Stomach (tissue), 9 donors: ENCODE measurements around the gene TEDC2. TPM values are rescaled to one million over a fixed set of nuclear protein-coding genes. Genes with fewer than 3 reads are reported as not detected.
A peak's percentile ranks its signal among the peaks of the same experiment; 100 is the strongest.

Experiments
- DNase-seq, 2 donors: peaks; one replicate each; pipeline versions ENCODE4 v3.0.0 to v3.0.0-alpha.2; 2013 to 2019
- H3K27ac ChIP-seq, 5 donors: fragments of 200-600 bp in 4 of 5; sonication (generic) in 4 of 5; one replicate each; pipeline ENCODE4 v1.5.1; 2013 to 2019; ENCODE audit warnings: mild to moderate bottlenecking in 1 of 5, moderate library complexity in 1 of 5
- H3K27me3 ChIP-seq, 3 donors: fragments of 200-600 bp; sonication (generic); one replicate each; pipeline ENCODE4 v1.5.1; 2017 to 2019; ENCODE audit warnings: mixed run types in 1 of 3
- H3K36me3 ChIP-seq, 4 donors: fragments of 200-600 bp; sonication (generic); 1 replicate in 3 of 4; 2 replicates in 1 of 4; pipeline ENCODE4 v1.5.1; 2016 to 2019
- H3K4me1 ChIP-seq, 4 donors: fragments of 200-600 bp; sonication (generic); one replicate each; pipeline ENCODE4 v1.5.1; 2016 to 2019
- H3K4me3 ChIP-seq, 4 donors: fragments of 200-600 bp; sonication (generic) in 3 of 4; one replicate each; pipeline ENCODE4 v1.5.1; 2016 to 2019; ENCODE audit warnings: mild to moderate bottlenecking in 1 of 4
- H3K9me3 ChIP-seq, 4 donors: fragments of 200-600 bp; sonication (generic); one replicate each; pipeline ENCODE4 v1.5.1; 2016 to 2019
- CTCF ChIP-seq, 7 experiments: fragments of 450-650 bp in 4 of 7; fragments of 200-600 bp in 3 of 7; sonication (generic) in 3 of 7; IDR thresholded peaks; one replicate each; pipeline ENCODE4 v1.5.1; 2016 to 2019; ENCODE audit warnings: antibody characterized with exemption in 7 of 7, control low read depth in 2 of 7, mild to moderate bottlenecking in 1 of 7
- EP300 ChIP-seq: sonication (generic); formaldehyde crosslinking; IDR thresholded peaks from one replicate; pipeline ENCODE4 v1.6.1; 2017; ENCODE audit warnings: antibody characterized with exemption
- POLR2A ChIP-seq, 4 donors: fragments of 450-650 bp; IDR thresholded peaks; one replicate each; pipeline ENCODE4 v1.6.1; 2016; ENCODE audit warnings: antibody characterized with exemption in 4 of 4, control low read depth in 2 of 4, mild to moderate bottlenecking in 1 of 4, moderate library complexity in 1 of 4
- POLR2AphosphoS5 ChIP-seq, 3 donors: sonication (generic); formaldehyde crosslinking; IDR thresholded peaks; one replicate each; pipeline ENCODE4 v1.6.1; 2016; ENCODE audit warnings: antibody characterized with exemption in 3 of 3
- WGBS, 5 donors: extraction: QIAGEN DNeasy Blood & Tissue Kit in 3 of 5; methylation state at CpG; one replicate each; pipeline versions ENCODE4 v1.1.5 to v1.1.7; 2013 to 2018; 5-methylcytosine and 5-hydroxymethylcytosine counted together
- intact Hi-C: fragments of 100-400 bp; cut with DNase I; formaldehyde crosslinking; loops from one replicate; pipeline ENCODE4 v1.15.1; 2023; ENCODE audit warnings: low total_unique reads
- polyA plus RNA-seq, 3 donors: library from polyadenylated mRNA; stranded (reverse); fragments of 200-250 nt; gene quantifications; one replicate each; pipeline ENCODE4 v1.2.3, GENCODE V29; 2013
- total RNA-seq, 5 donors: library from RNA; depleted of rRNA; stranded (reverse); fragments of >200 nt; gene quantifications; one replicate each; pipeline versions ENCODE4 v1.1.0 to v1.2.3, GENCODE V29; 2014 to 2016
- donor health status: healthy with polysubstance abuse.
- donor health status: Bipolar disorder and iron deficiency.
- donor health status: healthy.

TEDC2 gene
- total and polyA plus RNA-seq, 8 donors: 1.3 to 3.8 (median 2.7) TPM; not detected in 3

- no peak for DNase-seq
- no peak overlapping the region for H3K4me3 ChIP-seq
- H3K4me1 ChIP-seq: peaks cover 12 to 35% (median 23%) of the 10 kb centered on the region in 4 donors
- WGBS, 5 donors: 89 to 100% (median 92%) methylated on average over 2 to 6 of the region's 6 CpGs
- H3K27ac ChIP-seq: no peak overlapping the region
- H3K36me3 ChIP-seq: peaks cover 0 to 2% (median 0%) of the 10 kb centered on the region in 4 donors
- no peaks in the 10 kb centered on the region for H3K27me3 ChIP-seq
- TF ChIP-seq EP300 (no peak), POLR2AphosphoS5 (IDR thresholded peaks at IDR 0.05) (no peak), POLR2A (IDR thresholded peaks at IDR 0.05) (no peak), CTCF (IDR thresholded peaks at IDR 0.05) (no peak)
- intact Hi-C loops: no loop called here
- H3K9me3 ChIP-seq: no peaks in the 10 kb centered on the region
Measured at GRCh38 chr16:2426941-2427361, 33.0 kb upstream of the TEDC2 start.

- peaks cover 12 to 35% (median 23%) of the 10 kb centered on the region in 4 donors for H3K4me1 ChIP-seq
- TF ChIP-seq EP300 (no peak), POLR2AphosphoS5 (IDR thresholded peaks at IDR 0.05) (no peak), POLR2A (IDR thresholded peaks at IDR 0.05) (no peak), CTCF (IDR thresholded peaks at IDR 0.05) (no peak)
- H3K9me3 ChIP-seq: no peaks in the 10 kb centered on the region
- no peaks in the 10 kb centered on the region for H3K27me3 ChIP-seq
- no peak for DNase-seq
- H3K27ac ChIP-seq: no peak overlapping the region
- H3K4me3 ChIP-seq: no peak overlapping the region
- 72 to 85% (median 80%) methylated on average over 4 of the region's 4 CpGs for WGBS, 5 donors
- intact Hi-C loops: no loop called here
- peaks cover 0 to 7% (median 4%) of the 10 kb centered on the region in 4 donors for H3K36me3 ChIP-seq
Measured at GRCh38 chr16:2427526-2427925, 32.4 kb upstream of the TEDC2 start.

GRCh38 chr16:2428051-2428783 lies 31.7 kb upstream of the TEDC2 start:
- 29 to 46% (median 31%) methylated on average over 18 to 28 of the region's 28 CpGs for WGBS, 5 donors
- H3K9me3 ChIP-seq: no peaks in the 10 kb centered on the region
- peak; percentile 40 to 71 for DNase-seq
- H3K27me3 ChIP-seq: no peaks in the 10 kb centered on the region
- H3K4me1 ChIP-seq: peaks cover 12 to 31% (median 19%) of the 10 kb centered on the region in 4 donors
- intact Hi-C loops: no loop called here
- peaks cover 4 to 14% (median 9%) of the 10 kb centered on the region in 4 donors for H3K36me3 ChIP-seq
- peak overlapping the region; percentile 65 to 97 (median 89) for H3K4me3 ChIP-seq
- TF ChIP-seq POLR2AphosphoS5 (IDR thresholded peaks at IDR 0.05): no peak
- TF ChIP-seq EP300: no peak
- TF ChIP-seq CTCF (IDR thresholded peaks at IDR 0.05): peak in 2 of 7 experiments; percentile 16 to 22
- H3K27ac ChIP-seq: peak overlapping the region; percentile 67 to 85 (median 72)

GRCh38 chr16:2428784-2429033 lies 31.2 kb upstream of the TEDC2 start:
- Histone ChIP-seq H3K9me3 (no peaks in the 10 kb centered on the region), H3K4me3 (peak overlapping the region; percentile 65 to 97 (median 89)), H3K27ac (peak overlapping the region; percentile 67 to 85 (median 72)), H3K4me1 (peaks cover 12 to 29% (median 19%) of the 10 kb centered on the region in 4 donors), H3K36me3 (peaks cover 4 to 16% (median 12%) of the 10 kb centered on the region in 4 donors), H3K27me3 (no peaks in the 10 kb centered on the region)
- no peak for DNase-seq
- TF ChIP-seq CTCF (IDR thresholded peaks at IDR 0.05) (peak in 1 of 7 experiments; percentile 4), POLR2AphosphoS5 (IDR thresholded peaks at IDR 0.05) (no peak)
- intact Hi-C loops: no loop called here
- WGBS, 5 donors: 0 to 1% (median 1%) methylated on average over 4 to 24 of the region's 24 CpGs
